Measurements from ENCODE around the gene VAV3. TPM values are rescaled to one million over a fixed set of nuclear protein-coding genes. Genes with fewer than 3 reads are reported as not detected.

The VAV3 gene
- total and polyA plus RNA-seq, 2 of the 8 experiments (the other 6 are each of a cell fraction or from before 2014, with no cell fraction given): 2.9 to 7.9 TPM

GRCh38 chr1:107791348-107791747 lies 173.6 kb downstream of the VAV3 start (continued):
- TF ChIP-seq RXRA (IDR thresholded peaks at IDR 0.05; ENCODE audit: insufficient read depth, low read depth, low read length): no peak
- TF ChIP-seq USF2 (IDR thresholded peaks at IDR 0.05; ENCODE audit: low read length): no peak
- no peak for TF ChIP-seq HDAC6 (IDR thresholded peaks at IDR 0.05; ENCODE audit: low read depth, low read length)
- TF ChIP-seq BCL11A (IDR thresholded peaks at IDR 0.05; ENCODE audit: low read depth in 2 of 2, low read length in 2 of 2): no peak
- TF ChIP-seq CREB1 (IDR thresholded peaks at IDR 0.05): no peak
- no peak for TF ChIP-seq POU5F1 (IDR thresholded peaks at IDR 0.05; ENCODE audit: low read depth, low read length)
